ENCODE results near the gene TEX22.

GRCh38 chr14:105348945-105349699, 49.2 kb upstream of the TEX22 start:
- TF ChIP-seq CTCF (IDR thresholded peaks at IDR 0.05; ENCODE audit: low read depth, low read length, poor library complexity, severe bottlenecking) (no peak), EZH2phosphoT487 (IDR thresholded peaks at IDR 0.05; ENCODE audit: borderline replicate concordance, low read length) (no peak)
